H7 (cell line): ENCODE results near the gene U2AF1L4. TPM values are rescaled to one million over a fixed set of nuclear protein-coding genes. Genes with fewer than 3 reads are reported as not detected.
"Not testable (repeated sequence)": the region's sequence is repeated elsewhere in the genome, so short reads cannot be mapped to it uniquely, and the experiment has no call there.

ENCODE experiments used
- DNase-seq: peaks from one replicate; pipeline ENCODE4 v3.0.0; 2012
- H3K27me3 ChIP-seq: 2 replicates; pipeline ENCODE4 v1.6.0; 2011; ENCODE audit warnings: mild to moderate bottlenecking, low read length; ENCODE audit not compliant: control insufficient read depth, insufficient read depth
- H3K36me3 ChIP-seq: replicated peaks from 2 replicates; pipeline ENCODE4 v1.5.1; 2011; ENCODE audit warnings: low read length; ENCODE audit not compliant: control insufficient read depth, insufficient read depth
- H3K4me3 ChIP-seq: 2 replicates; pipeline ENCODE4 v1.5.1; 2011; ENCODE audit warnings: low read depth, mild to moderate bottlenecking, control low read depth, low read length, moderate library complexity; ENCODE audit not compliant: insufficient read depth
- total RNA-seq: library from RNA; depleted of rRNA; stranded (reverse); fragments of >200 nt; shearing (Covaris generic); gene quantifications from 2 replicates; pipeline ENCODE4 v1.2.3, GENCODE V29; 2014

Gene U2AF1L4
- total RNA-seq, 1 experiment from 2014 or later = 11.6 TPM

DNA sequence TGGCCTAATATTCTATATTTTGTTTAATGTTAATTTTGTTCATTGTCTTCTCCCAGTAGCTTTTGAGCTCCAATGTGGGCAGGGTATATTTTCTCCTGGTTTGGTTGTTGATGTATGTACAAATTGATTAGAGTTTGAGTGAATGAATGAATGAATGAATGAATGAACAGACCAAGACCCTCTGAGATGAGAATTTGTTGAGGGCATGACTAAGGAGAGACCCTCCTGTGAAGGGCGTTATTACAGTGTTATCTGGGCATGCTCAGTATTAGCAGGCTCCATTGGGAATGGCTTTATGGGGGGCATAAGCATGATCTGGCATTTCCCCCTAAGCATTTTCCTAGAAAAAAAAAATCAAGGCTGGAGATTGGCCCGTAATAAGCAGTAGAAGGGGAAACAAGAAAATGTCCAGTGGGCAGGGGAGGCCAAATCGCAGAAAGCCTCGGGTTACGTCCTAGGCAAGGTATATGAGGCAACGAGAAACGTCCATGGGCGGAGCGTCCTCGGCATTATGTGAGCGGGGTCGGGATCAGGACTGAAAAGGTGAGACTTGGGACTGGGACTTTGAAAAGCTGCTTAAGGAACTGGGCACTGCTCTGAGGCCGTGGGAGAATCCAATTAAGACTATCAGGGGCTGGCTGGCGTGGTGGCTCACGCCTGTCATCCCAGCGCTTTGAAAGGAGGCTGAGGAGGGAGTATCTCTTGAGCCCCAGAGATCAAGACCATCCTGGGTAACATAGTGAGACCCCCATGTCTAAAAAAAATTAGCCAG is 29.2 kb upstream of the U2AF1L4 start:
- no peak for DNase-seq
- no peaks in the 10 kb centered on the region for H3K36me3 ChIP-seq
- peaks cover 17% of the 10 kb centered on the region for H3K27me3 ChIP-seq
- no peak overlapping the region for H3K4me3 ChIP-seq

DNA sequence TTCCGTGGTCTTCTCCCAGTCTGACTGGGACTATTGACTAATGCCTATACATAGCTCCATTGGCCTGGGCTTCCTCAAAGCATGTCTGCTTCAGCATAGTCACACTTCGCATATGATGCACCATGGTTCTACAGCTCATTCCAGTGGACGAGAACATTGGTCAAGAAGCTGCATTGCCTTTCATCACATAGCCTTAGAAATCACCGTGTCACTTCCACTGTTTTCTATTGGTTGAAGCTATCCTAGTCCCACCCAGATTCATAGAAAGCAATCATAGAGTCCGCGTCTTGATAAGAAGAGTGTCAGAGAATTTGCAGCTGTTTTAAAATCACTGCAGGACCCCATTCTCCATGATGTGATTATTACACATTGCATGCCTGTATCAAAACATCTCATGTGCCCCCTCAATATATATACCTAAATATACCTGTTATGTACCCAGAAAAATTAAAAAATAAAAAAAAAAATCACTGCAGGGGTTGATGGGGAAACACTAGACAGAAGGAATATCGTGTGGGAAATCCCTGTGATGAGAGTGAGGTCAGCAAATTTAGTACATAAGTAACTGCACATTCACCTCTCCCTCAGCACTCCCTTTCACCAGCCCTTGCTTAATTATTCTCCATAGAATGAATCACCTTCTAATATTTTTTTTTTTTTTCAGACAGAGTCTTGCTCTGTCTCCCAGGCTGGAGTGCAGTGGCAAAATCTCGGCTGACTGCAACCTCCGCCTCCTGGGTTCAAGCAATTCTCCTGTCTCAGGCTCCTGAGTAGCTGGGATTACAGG is 28.0 kb upstream of the U2AF1L4 start:
- H3K36me3 ChIP-seq = no peaks in the 10 kb centered on the region; the same call in 1 of the 2 replicates
- H3K4me3 ChIP-seq = no peak overlapping the region
- peaks cover 17% of the 10 kb centered on the region for H3K27me3 ChIP-seq
- DNase-seq = no peak

DNA sequence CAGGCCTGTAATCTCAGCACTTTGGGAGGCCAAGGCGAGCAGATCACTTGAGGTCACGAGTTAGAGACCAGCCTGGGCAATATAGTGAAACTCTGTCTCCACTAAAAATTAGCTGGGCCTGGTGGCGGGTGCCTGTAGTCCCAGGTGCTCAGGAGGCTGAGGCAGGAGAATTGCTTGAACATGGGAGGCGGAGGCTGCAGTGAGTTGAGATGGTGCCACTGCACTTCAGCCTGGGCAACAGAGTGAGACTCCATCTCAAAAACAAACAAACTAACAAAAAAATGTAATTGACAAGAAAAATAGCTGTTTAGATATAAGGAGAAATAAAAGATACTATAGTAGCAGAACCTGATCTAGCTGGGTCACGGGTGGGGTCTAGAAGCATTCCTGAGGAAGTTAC is 27.1 kb upstream of the U2AF1L4 start:
- H3K36me3 ChIP-seq, H3K4me3 ChIP-seq, DNase-seq: not testable (repeated sequence)
- H3K27me3 ChIP-seq = peaks cover 12% of the 10 kb centered on the region

DNA sequence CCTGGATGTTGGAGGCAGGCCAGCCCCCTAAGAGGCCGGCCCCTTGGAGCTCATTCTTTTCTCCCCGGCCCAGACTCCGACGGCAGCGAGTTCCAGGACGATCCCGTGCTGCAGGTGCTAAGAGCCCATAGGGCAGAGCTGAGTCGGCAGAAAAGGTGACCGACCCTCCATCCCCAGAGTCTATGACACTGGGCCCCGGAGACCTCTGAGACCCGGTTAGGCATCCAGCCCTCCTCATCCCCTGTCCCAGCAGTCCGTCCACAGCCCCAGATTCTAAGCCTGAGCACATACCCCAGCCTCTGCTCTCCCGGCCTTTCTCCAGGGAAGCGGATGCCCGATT is 22.8 kb upstream of the U2AF1L4 start:
- peaks cover 4% of the 10 kb centered on the region for H3K36me3 ChIP-seq
- no peak overlapping the region for H3K4me3 ChIP-seq
- DNase-seq = no peak
- no peaks in the 10 kb centered on the region for H3K27me3 ChIP-seq

DNA sequence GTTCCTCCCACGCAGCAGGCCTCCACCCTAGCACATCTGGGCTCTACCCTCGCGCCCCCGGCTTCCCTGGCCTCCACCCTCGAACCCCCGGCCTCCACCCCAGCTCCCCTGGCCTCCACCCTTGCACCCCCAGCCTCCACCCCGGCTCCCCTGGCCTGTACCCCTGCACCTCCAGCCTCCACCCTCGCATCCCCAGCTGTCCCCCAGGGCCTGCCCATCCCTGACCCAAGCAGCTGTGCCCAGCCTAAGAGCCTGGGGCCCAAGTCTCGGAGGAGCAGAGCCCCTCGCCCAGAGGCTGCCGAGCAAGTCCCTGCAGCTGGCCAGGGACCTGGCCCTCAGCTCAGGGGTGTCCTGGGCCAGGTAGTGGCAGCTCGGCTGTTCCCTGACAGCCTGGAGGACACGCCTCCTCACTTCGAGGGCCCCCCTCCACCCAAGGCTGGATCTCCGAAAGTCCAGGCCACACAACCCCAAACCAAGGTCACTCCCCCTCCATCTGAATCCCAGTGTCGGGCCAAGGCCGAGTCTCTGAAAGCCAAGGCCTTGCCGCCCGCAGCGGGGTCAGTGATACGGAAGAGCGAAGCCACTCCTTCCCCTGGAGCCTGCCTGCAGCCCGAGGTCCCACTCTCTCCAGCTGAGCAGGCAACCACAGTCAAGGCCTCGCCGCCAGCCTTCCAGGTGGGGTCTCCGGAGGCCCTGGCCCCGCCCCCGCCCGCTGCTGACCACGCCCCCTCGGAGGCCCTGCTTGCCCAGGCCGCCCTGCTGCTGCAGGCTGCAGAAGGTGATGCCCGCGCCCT is 22.3 kb upstream of the U2AF1L4 start:
- no peak overlapping the region for H3K4me3 ChIP-seq
- DNase-seq = peak; percentile 99
- H3K27me3 ChIP-seq = no peaks in the 10 kb centered on the region
- peaks cover 5% of the 10 kb centered on the region for H3K36me3 ChIP-seq

DNA sequence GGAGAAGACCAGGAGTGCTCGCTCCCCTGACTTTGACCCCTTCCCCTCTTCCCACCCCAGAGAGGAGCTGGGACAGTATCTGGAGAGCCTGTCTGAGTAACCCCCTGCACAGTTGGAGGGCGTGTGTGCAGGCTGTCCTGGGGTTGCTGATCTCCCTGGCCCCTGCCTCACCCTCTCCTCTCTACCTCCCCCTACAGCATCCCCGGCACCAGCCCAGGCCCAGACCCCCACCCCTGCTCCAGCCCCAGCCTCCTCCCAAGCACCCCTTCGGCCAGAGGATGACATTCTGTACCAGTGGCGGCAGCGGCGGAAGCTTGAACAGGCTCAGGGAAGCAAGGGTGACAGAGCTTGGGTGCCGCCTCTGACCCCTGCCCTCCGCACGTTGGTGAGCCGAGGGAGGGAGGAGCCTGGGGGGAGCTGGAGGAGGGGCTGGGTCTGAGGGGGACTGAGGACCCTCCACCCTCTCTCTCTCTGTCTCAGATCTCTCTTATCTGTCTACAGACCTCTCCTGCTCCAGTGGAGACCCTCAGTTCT is 21.4 kb upstream of the U2AF1L4 start:
- no peaks in the 10 kb centered on the region for H3K27me3 ChIP-seq
- peaks cover 12% of the 10 kb centered on the region for H3K36me3 ChIP-seq
- no peak overlapping the region for H3K4me3 ChIP-seq
- DNase-seq = peak; percentile 60

DNA sequence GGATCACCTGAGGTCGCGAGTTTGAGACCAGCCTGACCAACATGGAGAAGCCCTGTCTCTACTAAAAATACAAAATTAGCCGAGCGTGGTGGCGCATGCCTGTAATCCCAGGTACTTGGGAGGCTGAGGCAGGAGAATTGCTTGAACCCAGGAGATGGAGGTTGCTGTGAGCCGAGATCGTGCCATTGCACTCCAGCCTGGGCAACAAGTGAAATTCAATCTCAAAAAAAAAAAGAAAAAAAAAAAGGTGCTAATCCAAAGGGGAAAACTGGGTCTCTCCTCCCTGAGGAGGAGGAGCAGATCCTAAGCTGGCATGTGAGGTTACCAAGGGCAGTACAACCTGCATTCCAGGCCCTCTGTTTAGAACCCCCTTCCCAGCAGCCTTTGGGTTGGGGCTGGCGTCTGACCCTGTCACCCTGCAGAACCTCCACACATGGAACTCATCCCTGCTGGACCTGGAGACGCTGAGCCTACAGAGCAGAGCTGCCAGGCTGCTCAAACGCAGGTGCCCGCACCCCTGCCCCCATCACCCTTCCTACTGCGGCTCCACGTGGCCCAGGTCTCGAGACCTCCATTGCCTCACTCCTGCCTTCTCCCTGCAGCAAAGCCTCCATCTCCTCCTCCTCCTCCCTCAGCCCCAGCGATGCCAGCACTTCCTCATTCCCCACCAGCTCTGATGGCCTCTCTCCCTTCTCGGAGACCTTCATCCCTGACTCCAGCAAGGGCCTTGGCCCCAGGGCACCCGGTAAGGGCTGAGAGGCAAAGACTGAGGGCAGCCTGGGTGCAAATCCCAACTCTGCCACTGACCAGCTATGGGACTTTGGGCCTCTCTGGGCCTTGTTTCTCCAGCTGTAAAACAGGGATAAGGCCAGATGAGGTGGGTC is 19.5 kb upstream of the U2AF1L4 start:
- no peaks in the 10 kb centered on the region for H3K27me3 ChIP-seq
- peaks cover 12% of the 10 kb centered on the region for H3K36me3 ChIP-seq
- no peak overlapping the region for H3K4me3 ChIP-seq
- DNase-seq = no peak

DNA sequence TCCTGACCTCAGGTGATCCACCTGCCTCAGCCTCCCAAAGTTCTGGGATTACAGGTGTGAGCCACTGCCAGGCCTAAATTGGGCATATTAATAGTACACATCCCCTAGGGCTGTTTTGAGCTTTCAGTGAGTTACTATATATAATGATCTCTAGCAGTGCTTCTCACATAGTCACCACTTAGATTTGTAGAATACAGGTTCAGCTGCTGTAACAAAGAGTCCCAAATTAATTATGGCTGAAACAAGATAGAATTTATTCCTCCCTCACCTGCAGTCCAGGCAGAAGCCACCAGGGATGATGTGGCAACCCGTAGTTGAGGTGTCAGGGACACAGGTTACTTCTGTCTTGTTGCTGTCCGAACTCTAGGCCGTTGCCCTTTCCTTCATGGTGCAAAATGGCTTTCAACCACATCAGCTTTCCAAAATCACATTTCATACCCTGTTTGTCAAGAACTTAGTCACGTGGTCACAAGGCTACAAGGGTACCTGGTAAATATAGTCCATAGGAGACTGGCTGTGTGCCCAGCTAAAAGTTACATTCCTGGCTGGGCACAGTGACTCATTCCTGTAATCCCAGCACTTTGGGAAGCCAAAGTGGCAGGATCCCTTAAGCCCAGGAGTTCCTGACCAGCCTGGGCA is 15.6 kb upstream of the U2AF1L4 start:
- H3K4me3 ChIP-seq = no peak overlapping the region
- peaks cover 6% of the 10 kb centered on the region for H3K27me3 ChIP-seq
- DNase-seq = no peak
- H3K36me3 ChIP-seq = peaks cover 12% of the 10 kb centered on the region

DNA sequence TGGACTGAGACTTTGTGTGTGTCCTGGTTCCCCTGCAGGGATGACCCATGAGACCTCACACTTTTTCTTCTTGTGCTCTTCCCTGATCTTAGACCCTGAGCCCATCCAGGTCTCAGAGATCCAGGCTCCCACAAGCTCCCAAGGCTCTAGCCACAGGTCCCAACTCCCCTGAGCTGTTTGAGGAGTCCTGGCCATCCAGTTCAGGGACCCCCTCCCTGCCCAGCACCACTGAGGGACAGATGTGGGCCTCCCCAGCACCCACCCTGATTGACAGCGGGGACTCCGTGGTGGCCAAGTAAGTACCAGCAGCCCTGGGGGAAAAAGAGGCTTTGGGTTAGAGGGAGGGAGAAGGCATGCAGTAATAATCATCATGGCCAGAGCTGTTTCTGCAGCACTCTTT is 14.5 kb upstream of the U2AF1L4 start:
- Histone ChIP-seq H3K27me3 (peaks cover 13% of the 10 kb centered on the region), H3K36me3 (peaks cover 12% of the 10 kb centered on the region), H3K4me3 (no peak overlapping the region)
- DNase-seq = no peak

DNA sequence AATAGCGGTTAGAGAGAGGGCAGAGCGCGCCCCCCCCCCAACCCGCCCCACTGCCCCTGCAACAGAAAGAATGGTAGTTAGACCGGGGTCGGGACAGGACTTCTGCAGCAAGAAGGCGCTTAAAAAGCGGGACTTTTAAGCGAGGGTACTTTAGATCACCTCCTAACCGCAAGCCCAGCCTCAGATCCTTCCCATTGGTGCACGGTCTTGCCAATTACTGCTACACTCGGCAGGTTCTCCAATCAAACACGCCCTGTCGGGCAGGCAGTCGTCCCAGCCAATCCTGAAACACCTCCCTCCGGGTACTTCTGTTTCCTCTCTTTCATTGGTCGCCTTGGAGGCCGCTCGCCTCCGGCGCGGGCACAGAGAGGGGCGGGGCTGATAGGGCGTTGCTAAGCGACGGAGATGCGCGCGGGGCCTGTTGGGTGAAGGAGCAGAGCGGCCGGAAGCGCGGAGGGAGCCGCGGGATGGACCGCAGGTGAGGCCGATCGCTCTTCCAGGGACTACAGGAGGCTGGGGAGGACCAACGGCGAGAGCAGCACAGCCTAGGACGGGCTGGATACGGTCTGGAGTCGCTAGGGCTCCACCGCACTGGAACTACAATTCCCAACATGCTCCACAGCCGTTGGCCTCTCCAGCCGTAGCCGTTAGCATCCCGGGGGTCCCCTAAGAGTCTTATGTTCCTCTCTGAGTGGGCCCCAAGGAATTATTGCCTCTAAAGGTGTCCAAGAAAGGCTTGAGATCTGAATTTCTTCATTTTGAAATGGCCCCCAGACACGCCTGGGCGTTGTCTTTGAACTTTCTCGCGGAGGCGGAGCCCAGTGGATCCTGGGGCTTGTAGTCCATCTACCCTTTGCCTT is 12.8 kb upstream of the U2AF1L4 start, which contains the start of gene PROSER3:
TSS of gene PROSER3 (plus strand) at position 428 of the 860 bp plus-strand sequence. CDS start at position 468, 40 bp downstream.
- H3K4me3 ChIP-seq = peak within 1 kb of the TSS; percentile 97
- peak; percentile 99 for DNase-seq
- peaks cover 13% of the 10 kb centered on the region for H3K27me3 ChIP-seq
- peaks cover 8% of the 10 kb centered on the region for H3K36me3 ChIP-seq

DNA sequence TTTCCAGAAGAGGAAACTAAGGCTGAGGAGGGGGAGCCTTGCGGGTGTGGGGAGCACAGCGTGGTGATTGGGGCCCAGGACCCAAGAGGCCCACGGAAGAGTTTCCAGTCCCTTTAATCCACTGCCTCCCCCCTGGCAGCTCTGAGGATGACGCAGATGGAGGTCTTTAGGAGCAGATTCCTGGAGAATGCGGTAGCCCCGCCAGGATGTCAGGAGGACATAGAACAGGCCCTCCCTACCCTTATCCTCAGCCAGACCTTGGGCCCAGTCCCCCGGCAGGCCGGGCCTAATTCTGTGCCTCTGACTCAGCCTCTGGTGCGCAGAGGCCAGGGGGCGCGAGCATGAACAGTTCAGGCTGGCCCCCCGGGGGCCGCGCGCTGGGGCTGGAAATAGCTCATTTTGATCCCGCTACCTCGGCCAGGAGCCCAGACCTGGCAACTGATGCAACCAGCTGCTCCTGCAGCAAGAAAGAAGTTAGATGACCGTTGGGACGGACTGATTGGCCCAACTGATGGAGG is 12.1 kb upstream of the U2AF1L4 start:
- DNase-seq = peak; percentile 74

DNA sequence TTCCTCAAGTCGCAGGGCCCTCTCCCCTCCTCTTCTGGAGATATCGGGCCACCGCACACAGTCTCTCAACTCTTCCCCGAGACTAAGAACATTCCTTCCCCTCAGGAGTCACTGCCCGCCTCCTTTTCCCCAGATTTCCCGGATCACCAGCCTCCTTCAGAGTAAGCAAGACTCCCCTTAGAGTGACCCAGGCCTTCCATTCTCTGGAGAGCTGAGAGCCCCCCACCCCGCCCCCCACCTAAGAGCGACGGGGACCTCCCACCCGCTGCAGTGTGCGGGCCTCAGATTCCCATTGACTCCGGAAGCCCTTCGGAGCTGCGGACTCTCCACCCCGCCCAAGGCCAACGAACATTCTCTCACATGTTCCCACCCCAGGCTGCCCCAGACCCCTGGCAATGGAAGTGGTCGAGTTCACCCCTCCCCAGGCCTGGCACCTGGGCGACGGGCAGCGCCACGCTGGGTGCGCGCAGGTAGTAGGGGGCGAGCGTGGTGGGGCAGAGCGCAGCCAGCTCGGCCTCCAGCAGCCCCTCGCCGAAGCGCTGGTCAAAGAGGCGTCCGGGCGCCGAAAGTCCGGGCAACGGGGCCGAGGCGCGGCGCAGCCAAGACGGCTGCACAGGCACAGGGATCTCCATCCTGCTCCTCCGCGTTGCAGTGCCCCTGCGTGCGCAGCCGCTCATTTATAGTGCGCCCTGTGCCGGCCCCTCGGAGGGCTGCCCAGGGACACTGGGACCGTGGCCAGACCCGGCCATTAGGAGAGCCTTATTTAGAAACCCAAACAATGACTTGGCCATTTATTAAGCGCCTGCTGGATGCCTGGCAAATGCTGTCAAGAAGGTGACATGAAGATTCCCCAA is 11.4 kb upstream of the U2AF1L4 start, which contains the start of gene HSPB6:
TSS of gene HSPB6 (minus strand) at position 653 of the 854 bp plus-strand sequence. CDS start at position 632, 21 bp downstream.
- DNase-seq = peak; percentile 77
- H3K36me3 ChIP-seq = no peaks in the 10 kb centered on the region; the same call in none of the 2 replicates
- H3K27me3 ChIP-seq = peaks cover 13% of the 10 kb centered on the region
- peak within 1 kb of the TSS; percentile 47 for H3K4me3 ChIP-seq

More for the DNA sequence above, 12.1 kb upstream of the U2AF1L4 start:
- H3K4me3 ChIP-seq = peak overlapping the region; percentile 47
- peaks cover 13% of the 10 kb centered on the region for H3K27me3 ChIP-seq
- peaks cover 5% of the 10 kb centered on the region for H3K36me3 ChIP-seq
